ENCODE results near the gene PRKAR2A. TPM values are rescaled to one million over a fixed set of nuclear protein-coding genes. Genes with fewer than 3 reads are reported as not detected.

PRKAR2A gene
- total RNA-seq, 1 donor = 47.4 TPM

DNA sequence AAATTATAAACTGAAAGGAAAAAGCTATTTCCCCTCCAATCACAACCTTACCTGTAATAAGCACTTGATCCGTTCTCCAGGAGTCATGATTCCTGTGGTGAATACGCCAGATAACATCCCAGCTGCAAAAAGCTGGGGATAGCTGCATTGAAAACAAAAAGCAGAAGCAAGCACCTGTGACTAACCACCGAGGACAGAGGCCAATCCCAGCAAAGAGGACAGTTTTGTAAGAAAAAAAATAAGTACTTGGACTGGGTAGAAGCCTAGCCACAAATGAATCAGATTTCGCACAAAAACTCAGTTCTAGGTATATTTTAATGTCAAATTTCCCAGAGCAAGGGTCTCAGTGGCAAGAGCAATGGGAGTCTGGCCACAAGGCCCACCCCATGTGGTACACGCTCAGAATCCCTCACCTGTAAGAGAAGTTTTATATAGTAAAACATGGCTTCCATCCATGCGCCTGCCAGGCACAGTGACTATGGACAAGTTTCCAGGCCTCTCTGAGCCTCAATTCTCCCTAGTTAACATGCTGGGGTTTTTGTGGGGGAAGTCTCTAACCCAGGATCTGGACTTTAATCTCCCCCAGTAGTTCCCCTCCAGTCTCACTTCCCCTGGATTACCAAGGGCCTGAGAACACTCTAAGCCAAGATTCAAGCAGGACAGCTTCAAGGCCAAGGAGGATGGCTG, 31.8 kb upstream of the PRKAR2A start:
- TF ChIP-seq, protein P1, sequence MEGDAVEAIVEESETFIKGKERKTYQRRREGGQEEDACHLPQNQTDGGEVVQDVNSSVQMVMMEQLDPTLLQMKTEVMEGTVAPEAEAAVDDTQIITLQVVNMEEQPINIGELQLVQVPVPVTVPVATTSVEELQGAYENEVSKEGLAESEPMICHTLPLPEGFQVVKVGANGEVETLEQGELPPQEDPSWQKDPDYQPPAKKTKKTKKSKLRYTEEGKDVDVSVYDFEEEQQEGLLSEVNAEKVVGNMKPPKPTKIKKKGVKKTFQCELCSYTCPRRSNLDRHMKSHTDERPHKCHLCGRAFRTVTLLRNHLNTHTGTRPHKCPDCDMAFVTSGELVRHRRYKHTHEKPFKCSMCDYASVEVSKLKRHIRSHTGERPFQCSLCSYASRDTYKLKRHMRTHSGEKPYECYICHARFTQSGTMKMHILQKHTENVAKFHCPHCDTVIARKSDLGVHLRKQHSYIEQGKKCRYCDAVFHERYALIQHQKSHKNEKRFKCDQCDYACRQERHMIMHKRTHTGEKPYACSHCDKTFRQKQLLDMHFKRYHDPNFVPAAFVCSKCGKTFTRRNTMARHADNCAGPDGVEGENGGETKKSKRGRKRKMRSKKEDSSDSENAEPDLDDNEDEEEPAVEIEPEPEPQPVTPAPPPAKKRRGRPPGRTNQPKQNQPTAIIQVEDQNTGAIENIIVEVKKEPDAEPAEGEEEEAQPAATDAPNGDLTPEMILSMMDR (IDR thresholded peaks at IDR 0.05; ENCODE audit: extremely low read depth, low read depth, low read length) = no peak

DNA sequence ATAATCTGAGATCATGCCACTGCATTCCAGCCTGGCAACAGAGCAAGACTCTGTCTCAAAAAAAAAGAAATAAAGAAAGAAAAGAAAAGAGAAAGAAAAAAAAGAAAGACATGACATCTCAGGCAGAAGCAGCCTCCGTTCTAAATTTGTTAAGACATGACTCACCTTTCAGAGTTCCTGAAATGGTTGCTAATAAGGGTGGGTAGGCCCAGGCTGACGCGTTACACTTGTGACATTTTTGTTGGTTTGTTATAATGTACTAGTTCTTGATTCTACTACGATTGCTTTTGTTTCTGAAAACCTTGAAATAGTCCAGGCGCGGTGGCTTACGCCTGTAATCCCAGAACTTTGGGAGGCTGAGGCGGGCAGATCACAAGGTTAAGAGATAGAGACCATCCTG, 30.0 kb upstream of the PRKAR2A start:
- Histone ChIP-seq H4K20me1 (ENCODE audit: insufficient read depth, low read length) (no peaks in the 10 kb centered on the region), H3K9me3 (ENCODE audit: low read depth, low read length) (no peaks in the 10 kb centered on the region), H3K36me3 (ENCODE audit: insufficient read depth, low read length) (no peaks in the 10 kb centered on the region), H2AFZ (ENCODE audit: low read length) (no peak overlapping the region), H3K4me3 (ENCODE audit: insufficient read depth, low read length) (no peak overlapping the region), H3K4me1 (ENCODE audit: insufficient read depth, low read length) (no peaks in the 10 kb centered on the region), H3K27ac (ENCODE audit: low read depth, low read length) (no peak overlapping the region), H3K27me3 (ENCODE audit: insufficient read depth, low read length) (no peaks in the 10 kb centered on the region), H3K79me2 (ENCODE audit: insufficient read depth, low read length) (no peaks in the 10 kb centered on the region), H3K4me2 (ENCODE audit: insufficient read depth, low read length) (no peak overlapping the region)
- DNase-seq (ENCODE audit: insufficient read length, low spot score, missing footprints) = no peak
- TF ChIP-seq, protein P1 (IDR thresholded peaks at IDR 0.05; ENCODE audit: extremely low read depth, low read depth, low read length) = no peak

More for the DNA sequence above, 31.8 kb upstream of the PRKAR2A start:
- no peak overlapping the region for H3K4me2 ChIP-seq (ENCODE audit: insufficient read depth, low read length)
- H3K4me3 ChIP-seq (ENCODE audit: insufficient read depth, low read length) = no peak overlapping the region
- no peaks in the 10 kb centered on the region for H4K20me1 ChIP-seq (ENCODE audit: insufficient read depth, low read length)
- no peaks in the 10 kb centered on the region for H3K36me3 ChIP-seq (ENCODE audit: insufficient read depth, low read length)
- H3K79me2 ChIP-seq (ENCODE audit: insufficient read depth, low read length) = no peaks in the 10 kb centered on the region
- H3K9me3 ChIP-seq (ENCODE audit: low read depth, low read length) = no peaks in the 10 kb centered on the region
- no peaks in the 10 kb centered on the region for H3K27me3 ChIP-seq (ENCODE audit: insufficient read depth, low read length)
- H3K27ac ChIP-seq (ENCODE audit: low read depth, low read length) = no peak overlapping the region
- H3K4me1 ChIP-seq (ENCODE audit: insufficient read depth, low read length) = no peaks in the 10 kb centered on the region
- H2AFZ ChIP-seq (ENCODE audit: low read length) = no peak overlapping the region
- peak; percentile 5 for DNase-seq (ENCODE audit: insufficient read length, low spot score, missing footprints)

DNA sequence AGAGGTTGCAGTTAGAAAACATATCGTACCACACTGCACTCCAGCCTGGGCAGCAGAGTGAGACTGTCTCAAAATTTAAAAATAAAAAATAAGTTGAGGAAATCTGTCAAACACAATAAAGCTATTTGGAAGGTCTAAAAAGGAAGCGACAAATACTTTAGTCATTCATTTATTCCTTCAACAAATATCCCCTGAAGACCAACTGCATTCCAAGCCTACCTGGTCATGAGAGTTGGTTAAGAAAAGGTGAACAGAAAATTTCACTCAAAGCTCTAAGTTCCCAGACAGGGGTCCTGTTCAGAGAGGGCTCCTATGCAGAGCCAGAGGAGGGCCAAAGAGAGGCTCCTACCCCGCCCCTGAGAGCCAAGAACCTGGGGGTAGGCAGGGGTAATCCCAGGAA, 15.4 kb upstream of the PRKAR2A start:
- Histone ChIP-seq H3K27me3 (ENCODE audit: insufficient read depth, low read length) (no peaks in the 10 kb centered on the region), H3K36me3 (ENCODE audit: insufficient read depth, low read length) (peaks cover 4% of the 10 kb centered on the region), H3K4me2 (ENCODE audit: insufficient read depth, low read length) (no peak overlapping the region), H3K27ac (ENCODE audit: low read depth, low read length) (no peak overlapping the region), H3K79me2 (ENCODE audit: insufficient read depth, low read length) (no peaks in the 10 kb centered on the region), H2AFZ (ENCODE audit: low read length) (no peak overlapping the region), H3K9me3 (ENCODE audit: low read depth, low read length) (no peaks in the 10 kb centered on the region), H3K4me1 (ENCODE audit: insufficient read depth, low read length) (no peaks in the 10 kb centered on the region), H4K20me1 (ENCODE audit: insufficient read depth, low read length) (no peaks in the 10 kb centered on the region), H3K4me3 (ENCODE audit: insufficient read depth, low read length) (no peak overlapping the region)
- DNase-seq (ENCODE audit: insufficient read length, low spot score, missing footprints) = no peak
- TF ChIP-seq, protein P1 (IDR thresholded peaks at IDR 0.05; ENCODE audit: extremely low read depth, low read depth, low read length) = no peak

DNA sequence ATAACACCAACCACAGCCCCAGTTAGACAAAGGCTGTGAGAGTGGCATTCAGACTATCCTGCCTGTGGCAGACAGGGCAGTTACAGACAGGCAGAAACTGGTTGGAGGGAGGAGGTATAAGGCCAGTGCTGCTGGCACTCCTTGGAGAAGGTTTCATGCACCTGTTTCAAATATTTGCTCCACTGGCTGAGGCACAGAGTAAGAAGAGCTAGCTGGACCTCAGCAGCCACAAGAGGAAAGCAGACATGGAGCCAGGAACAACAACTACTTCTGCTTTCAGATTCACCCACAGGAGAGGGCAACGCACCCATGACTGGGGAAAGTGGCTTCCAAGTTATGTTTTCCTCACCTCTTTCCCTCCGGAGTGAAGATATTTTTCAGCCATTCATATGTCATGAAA, 11.5 kb upstream of the PRKAR2A start:
- Histone ChIP-seq H3K4me3 (ENCODE audit: insufficient read depth, low read length) (no peak overlapping the region), H3K79me2 (ENCODE audit: insufficient read depth, low read length) (no peaks in the 10 kb centered on the region), H3K4me1 (ENCODE audit: insufficient read depth, low read length) (no peaks in the 10 kb centered on the region), H4K20me1 (ENCODE audit: insufficient read depth, low read length) (no peaks in the 10 kb centered on the region), H3K27ac (ENCODE audit: low read depth, low read length) (no peak overlapping the region), H2AFZ (ENCODE audit: low read length) (no peak overlapping the region), H3K27me3 (ENCODE audit: insufficient read depth, low read length) (no peaks in the 10 kb centered on the region), H3K36me3 (ENCODE audit: insufficient read depth, low read length) (peaks cover 4% of the 10 kb centered on the region), H3K4me2 (ENCODE audit: insufficient read depth, low read length) (no peak overlapping the region), H3K9me3 (ENCODE audit: low read depth, low read length) (no peaks in the 10 kb centered on the region)
- no peak for DNase-seq (ENCODE audit: insufficient read length, low spot score, missing footprints)
- TF ChIP-seq, protein P1 (IDR thresholded peaks at IDR 0.05; ENCODE audit: extremely low read depth, low read depth, low read length) = no peak

Data from osteoblast (primary cell).